ENCODE results near the gene SDR42E1.

Gene SDR42E1

DNA sequence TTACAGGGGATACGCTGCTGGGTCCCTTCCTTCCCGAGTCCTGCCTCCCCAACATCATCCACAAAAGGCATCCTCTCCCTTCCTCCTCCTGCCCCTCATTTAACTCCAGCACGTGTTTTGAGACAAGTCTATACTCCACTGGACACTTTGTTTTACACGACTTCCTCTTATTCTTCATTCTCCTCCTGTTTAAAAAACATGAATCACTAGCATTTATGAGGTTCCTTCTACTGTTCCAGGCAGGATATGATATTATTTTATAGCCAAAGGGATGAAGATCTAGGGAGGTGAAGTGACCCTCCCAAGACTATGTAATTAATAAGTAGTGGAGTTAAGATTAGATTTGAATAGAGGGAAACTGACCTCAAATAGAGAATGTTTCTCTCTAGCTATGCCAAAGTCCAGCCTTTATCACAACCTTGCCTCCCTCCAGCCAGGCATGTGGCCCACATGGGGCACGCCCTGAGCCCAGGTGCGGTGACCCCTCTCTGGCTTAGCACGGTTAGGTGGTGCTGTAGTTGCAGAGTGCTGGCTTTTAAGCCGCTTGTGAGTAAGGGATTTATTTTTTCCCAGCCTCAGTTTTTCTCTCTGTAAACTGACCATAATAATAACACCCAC, 22.5 kb upstream of the SDR42E1 start:
- ChIA-PET CTCF (interaction anchor here (1.2 kb wide), 1 partner anchor 196 kb away, joined by 8 read pairs; no protein-coding TSS in a partner anchor), POLR2A (ENCODE audit: low non-redundant PET) (no interaction called here)
- no peak for DNase-seq (ENCODE audit: low spot score)

DNA sequence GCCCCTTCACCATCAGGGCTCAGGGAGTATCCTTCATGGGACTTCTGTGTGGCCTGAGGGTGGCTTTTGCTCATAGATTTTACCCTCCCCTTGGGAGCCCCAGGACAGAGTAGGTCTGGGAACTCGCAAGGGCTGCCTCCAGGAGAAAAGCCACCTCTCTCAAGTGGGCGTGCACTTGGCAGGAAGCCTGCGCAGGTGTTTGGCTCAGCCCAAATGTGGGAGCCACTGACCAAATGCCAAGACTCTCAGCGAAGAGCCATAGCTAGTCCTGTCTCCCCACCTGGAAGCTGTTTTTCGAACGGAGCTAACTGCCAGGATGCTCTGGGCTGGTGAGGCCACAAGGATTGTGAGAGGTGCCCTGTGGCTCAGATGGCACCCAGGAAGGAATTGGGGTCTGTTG, 21.7 kb upstream of the SDR42E1 start:
- no peak for DNase-seq (ENCODE audit: low spot score)
- CTCF ChIA-PET = interaction anchor here (0.6 to 2.7 kb wide), 2 partner anchors 197 to 904 kb away, joined by 3 to 21 read pairs; no protein-coding TSS in a partner anchor
- POLR2A ChIA-PET (ENCODE audit: low non-redundant PET) = no interaction called here

More for the DNA sequence above, 22.5 kb upstream of the SDR42E1 start:
- H3K27ac ChIP-seq = no peak overlapping the region
- TF ChIP-seq, protein P1, sequence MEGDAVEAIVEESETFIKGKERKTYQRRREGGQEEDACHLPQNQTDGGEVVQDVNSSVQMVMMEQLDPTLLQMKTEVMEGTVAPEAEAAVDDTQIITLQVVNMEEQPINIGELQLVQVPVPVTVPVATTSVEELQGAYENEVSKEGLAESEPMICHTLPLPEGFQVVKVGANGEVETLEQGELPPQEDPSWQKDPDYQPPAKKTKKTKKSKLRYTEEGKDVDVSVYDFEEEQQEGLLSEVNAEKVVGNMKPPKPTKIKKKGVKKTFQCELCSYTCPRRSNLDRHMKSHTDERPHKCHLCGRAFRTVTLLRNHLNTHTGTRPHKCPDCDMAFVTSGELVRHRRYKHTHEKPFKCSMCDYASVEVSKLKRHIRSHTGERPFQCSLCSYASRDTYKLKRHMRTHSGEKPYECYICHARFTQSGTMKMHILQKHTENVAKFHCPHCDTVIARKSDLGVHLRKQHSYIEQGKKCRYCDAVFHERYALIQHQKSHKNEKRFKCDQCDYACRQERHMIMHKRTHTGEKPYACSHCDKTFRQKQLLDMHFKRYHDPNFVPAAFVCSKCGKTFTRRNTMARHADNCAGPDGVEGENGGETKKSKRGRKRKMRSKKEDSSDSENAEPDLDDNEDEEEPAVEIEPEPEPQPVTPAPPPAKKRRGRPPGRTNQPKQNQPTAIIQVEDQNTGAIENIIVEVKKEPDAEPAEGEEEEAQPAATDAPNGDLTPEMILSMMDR (conservative IDR thresholded peaks at IDR 0.05; ENCODE audit: low read depth) = no peak

DNA sequence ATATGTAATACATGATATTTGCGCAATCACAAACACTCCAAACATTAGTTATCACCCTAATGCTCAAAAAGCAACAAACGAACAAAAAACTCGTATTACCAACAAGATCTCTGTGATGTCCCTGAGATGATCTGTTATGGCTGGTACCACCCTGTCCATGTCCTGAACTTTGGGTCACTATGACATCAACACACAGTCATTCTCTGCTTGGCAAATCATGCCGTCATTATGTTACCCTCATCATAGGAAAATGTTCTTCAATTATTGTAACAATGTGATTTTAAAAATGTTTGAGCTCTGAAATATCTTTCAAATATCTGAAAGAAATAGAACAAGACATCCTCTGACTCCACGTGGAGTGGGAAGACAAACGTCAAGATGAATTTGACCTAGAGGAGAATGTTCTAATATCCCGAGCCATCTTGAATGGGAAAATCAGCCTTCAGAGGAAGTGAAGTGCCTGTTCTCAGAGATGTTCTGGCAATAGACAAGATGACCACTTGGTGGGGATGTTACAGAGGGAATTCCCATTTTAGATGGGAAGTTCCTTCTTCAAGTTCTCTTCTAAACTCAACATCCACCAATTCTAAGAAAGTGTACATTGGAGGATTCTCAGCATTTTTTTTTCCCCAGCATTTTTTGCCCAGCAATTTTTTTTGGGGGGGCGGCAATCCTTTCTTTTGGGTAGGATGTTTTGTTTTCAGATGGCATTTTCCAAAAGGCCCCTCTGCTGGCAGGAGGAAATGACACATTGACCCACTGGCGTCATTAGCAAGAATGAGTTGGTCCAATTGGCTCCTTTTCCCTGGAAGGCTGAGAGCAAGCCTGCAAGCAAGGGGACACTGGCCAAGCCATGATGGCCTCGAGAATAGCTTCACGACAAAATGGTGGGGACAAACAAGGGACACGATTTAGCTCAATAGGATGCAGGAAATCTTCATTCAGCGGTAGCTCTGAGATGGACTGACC, 20.1 kb upstream of the SDR42E1 start:
- DNase-seq (ENCODE audit: low spot score) = peak; percentile 63
- ChIA-PET POLR2A (ENCODE audit: low non-redundant PET) (no interaction called here), CTCF (interaction anchor here (0.6 to 2.7 kb wide), 5 partner anchors 21 to 1396 kb away, joined by 3 to 21 read pairs (median 6); no protein-coding TSS in a partner anchor)
- H3K27ac ChIP-seq = no peak overlapping the region
- TF ChIP-seq, protein P1 (conservative IDR thresholded peaks at IDR 0.05; ENCODE audit: low read depth) = peak; percentile 53

More for the DNA sequence above, 21.7 kb upstream of the SDR42E1 start:
- H3K27ac ChIP-seq = no peak overlapping the region
- TF ChIP-seq, protein P1 (conservative IDR thresholded peaks at IDR 0.05; ENCODE audit: low read depth) = no peak

DNA sequence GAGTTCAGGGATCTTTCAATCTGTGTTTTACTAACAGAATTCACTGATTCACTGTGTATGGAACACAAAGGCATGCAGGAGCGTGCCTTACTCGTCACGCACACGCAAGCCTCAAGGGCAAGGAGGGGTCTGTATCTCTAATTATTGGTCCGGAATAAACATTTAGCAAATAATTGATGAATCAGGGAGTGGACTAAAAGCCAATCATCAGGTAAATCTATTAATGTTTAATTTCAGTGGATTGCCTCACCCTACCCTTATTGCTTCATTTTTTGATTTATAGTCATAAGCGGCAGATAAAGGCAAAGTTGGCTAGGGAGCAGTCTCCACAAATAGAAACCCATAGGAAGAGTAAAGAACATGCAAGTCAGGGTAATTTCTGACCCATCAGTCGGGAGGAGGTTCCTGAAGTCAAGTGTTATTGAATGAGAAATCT, 16.4 kb upstream of the SDR42E1 start:
- H3K27ac ChIP-seq = no peak overlapping the region
- CTCF ChIA-PET = no interaction called here
- no peak for DNase-seq (ENCODE audit: low spot score)
- POLR2A ChIA-PET (ENCODE audit: low non-redundant PET) = no interaction called here
- TF ChIP-seq, protein P1 (conservative IDR thresholded peaks at IDR 0.05; ENCODE audit: low read depth) = no peak

DNA sequence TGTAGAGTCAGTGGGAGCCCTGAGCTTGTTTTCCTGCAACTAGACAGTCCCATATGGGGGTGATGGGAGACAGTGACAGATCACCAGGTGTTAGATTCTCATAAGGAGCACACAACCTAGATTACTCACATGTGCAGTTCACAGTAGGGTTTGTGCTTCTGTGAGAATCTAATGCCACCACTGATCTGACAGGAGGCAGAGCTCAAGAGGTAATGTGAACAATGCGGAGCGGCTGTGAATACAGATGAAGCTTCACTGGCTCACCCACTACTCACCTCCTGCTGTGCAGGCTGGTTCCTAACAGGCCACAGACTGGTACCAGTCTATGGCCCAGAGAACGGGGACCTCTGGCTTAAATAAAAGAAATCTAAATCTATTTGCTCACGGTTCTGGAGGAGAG, 13.6 kb upstream of the SDR42E1 start:
- ChIA-PET POLR2A (ENCODE audit: low non-redundant PET) (no interaction called here), CTCF (no interaction called here)
- TF ChIP-seq, protein P1 (conservative IDR thresholded peaks at IDR 0.05; ENCODE audit: low read depth) = no peak
- H3K27ac ChIP-seq = no peak overlapping the region
- no peak for DNase-seq (ENCODE audit: low spot score)

DNA sequence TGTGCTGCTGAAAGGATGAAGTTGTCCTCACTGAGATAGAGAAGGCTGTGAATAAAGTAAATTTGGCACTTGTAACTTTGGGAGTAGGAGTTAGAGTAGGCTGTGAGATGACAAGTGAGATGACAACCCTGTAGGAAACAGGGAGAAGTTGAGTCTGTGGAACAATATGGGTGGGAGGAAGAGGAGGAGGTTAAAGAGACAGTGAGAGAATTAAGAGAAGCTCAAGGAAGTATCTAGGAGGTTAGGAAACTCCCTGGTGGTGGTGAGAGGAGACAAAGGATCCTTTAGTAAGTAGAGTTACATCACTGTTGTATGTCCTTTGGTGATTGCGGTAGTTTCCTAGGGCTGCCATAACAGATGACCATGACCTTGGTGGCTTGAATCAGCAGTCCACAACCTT, 13.0 kb upstream of the SDR42E1 start:
- CTCF ChIA-PET = no interaction called here

More for the DNA sequence above, 13.0 kb upstream of the SDR42E1 start:
- POLR2A ChIA-PET (ENCODE audit: low non-redundant PET) = no interaction called here
- H3K27ac ChIP-seq = no peak overlapping the region
- DNase-seq (ENCODE audit: low spot score) = no peak
- TF ChIP-seq, protein P1 (conservative IDR thresholded peaks at IDR 0.05; ENCODE audit: low read depth) = no peak
